OCI-M1 (cell line): ENCODE measurements around the gene VPS18.
"Not testable (repeated sequence)": the region's sequence is repeated elsewhere in the genome, so short reads cannot be mapped to it uniquely, and the experiment has no call there.

ENCODE experiments used
- DNase-seq: peaks from one replicate; lab custom pipeline; 2025; lab: John Stamatoyannopoulos, UW

VPS18 gene

GRCh38 chr15:40893733-40894680 is at the start of gene VPS18:
Gene VPS18 (plus strand): TSS chr15:40894450. CDS start chr15:40894769, 319 bp downstream.
- peak; percentile 98 for DNase-seq

- DNase-seq = no peak
Measured at GRCh38 chr15:40844696-40845030, 49.6 kb upstream of the VPS18 start.

DNA sequence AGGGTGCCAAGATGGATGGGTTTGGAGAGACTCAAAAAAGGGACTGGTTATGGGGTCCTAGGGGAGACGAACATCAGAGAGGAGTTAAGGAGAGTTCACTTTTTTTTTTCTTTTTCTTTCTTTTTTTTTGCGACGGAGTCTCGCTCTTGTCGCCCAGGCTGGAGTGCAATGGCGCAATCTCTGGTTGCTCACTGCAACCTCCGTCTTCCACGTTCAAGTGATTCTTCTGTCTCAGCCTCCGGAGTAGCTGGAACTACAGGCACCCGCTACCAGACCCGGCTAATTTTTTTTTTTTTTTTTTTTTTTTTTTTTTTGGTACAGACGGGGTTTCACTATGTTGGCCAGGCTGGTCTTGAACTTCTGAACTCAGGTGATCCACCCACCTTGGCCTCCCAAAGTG is 49.2 kb upstream of the VPS18 start:
- no peak for DNase-seq

GRCh38 chr15:40845511-40846284 is 48.6 kb upstream of the VPS18 start:
- DNase-seq = no peak

GRCh38 chr15:40846841-40847222 is 47.4 kb upstream of the VPS18 start:
- DNase-seq = no peak

GRCh38 chr15:40847223-40847961 is 46.9 kb upstream of the VPS18 start:
- peak; percentile 98 for DNase-seq

DNA sequence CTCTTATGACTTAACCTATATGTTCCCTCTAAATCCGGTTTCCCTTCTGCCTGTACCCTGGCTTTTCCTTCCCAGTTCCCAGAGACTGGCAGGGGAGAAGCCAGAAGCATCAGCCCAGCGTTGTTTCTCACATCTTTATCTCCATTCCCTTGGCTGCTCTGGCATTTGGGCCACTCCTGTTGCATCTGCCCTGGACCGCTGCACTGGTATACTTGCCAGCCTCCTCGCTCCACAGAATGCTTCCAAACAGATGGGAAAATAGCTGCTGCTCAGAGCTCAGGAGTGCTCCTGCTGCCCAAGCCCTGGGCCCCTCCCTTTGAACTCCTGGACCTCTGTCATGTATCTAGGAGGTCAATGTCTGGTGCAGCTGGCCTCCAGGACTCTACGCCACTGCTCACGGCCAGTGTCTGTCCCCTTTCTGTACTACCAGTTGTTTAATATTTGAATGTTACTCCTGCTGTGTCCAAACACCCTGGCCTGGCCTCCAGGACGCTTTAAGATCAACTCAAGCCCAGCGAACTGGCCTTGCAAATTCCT is 43.6 kb upstream of the VPS18 start:
- no peak for DNase-seq

DNA sequence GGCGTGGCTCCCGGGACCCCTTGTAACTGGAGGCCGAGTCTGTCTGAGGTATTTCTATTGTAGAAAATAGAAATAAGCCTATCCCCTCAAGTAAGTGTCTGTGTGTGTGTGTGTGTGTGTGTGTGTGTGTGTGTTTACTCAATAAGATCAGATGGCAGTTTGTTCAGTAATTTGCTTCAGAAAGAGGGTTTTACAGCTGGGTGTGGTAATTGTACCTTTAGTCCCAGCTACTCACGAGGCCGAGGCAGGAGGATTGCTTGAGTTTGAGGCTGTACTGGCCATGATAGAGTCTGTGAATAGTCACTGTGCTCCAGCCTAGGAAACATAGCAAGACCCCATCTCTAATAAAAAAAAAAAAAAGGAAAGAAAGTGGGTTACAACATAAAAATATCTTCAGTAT is 41.7 kb upstream of the VPS18 start:
- DNase-seq = no peak

GRCh38 chr15:40853241-40853890 is 40.9 kb upstream of the VPS18 start:
- DNase-seq = no peak

DNA sequence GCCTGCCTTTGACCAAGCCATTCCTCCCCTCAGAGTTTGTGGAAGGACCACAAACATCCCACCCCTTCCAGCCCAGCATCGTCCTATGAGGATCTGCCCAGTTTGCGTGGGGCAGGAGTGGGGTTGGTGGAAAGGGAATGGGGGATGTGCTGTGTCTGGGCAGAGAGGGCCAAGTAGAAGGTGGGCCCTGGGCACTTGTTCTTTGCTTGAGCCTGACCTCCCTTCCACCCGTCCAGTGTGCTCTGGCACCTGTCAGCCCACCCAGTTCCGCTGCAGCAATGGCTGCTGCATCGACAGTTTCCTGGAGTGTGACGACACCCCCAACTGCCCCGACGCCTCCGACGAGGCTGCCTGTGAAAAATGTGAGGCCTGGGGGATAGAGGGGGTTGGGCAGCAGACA is 40.1 kb upstream of the VPS18 start:
- DNase-seq = no peak

GRCh38 chr15:40855706-40856234 is 38.5 kb upstream of the VPS18 start:
- DNase-seq = no peak

DNA sequence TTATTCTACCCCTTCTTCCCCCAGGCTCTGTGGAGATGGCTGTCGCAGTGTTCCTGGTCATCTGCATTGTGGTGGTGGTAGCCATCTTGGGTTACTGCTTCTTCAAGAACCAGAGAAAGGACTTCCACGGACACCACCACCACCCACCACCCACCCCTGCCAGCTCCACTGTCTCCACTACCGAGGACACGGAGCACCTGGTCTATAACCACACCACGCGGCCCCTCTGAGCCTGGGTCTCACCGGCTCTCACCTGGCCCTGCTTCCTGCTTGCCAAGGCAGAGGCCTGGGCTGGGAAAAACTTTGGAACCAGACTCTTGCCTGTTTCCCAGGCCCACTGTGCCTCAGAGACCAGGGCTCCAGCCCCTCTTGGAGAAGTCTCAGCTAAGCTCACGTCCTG is 37.5 kb upstream of the VPS18 start:
- no peak for DNase-seq

GRCh38 chr15:40857601-40858341 is 36.5 kb upstream of the VPS18 start:
- DNase-seq = peak; percentile 90

DNA sequence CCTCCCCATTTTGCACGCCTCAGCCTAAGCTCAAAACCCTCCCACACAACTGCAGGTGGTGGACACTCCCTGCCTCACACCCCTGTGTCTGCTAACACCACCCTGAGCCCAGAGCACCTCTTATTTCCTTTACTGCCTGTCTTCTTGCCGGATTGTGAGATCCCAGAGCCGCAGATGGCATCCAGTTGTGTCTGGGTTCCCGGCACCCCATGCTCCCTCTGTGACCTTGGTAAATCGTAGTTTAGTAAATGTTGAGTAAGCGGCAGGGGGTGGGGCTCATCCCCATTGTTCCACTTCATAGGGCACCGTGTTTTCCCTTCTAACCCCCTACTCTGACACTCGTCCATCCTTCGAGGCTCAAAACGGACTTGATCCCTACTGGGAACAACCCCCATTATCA is 35.5 kb upstream of the VPS18 start:
- DNase-seq = no peak

DNA sequence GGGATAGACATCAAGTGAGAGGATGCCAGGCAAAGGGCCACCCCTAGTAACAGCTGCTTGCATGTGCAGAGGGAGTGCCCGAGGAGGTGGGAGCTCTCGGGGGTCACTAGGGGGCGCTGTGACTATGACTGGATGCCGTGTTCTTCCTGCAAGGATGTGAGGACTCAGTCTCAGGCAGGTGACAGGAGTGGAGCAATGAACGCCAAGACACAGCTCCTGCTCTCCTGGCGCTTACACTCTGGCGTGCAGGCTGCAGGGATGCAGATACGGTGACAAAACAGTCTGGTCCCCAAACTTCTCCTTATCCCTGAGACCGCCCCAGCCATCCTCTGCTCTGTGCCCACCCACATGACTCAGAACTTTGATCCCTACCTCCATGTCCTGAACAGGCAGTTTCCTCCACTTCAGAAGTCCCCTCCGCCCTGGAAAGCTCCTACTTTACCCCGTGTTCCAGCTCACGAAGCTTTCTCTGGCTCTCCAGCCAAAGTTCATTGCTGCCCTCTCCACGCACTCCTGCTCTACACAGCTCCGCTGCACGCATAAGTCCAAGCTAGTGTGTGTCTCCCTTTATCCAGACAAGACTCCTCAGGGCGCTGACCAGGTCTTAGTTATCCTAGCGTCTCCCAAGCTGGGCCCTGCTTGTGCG is 34.9 kb upstream of the VPS18 start:
- peak; percentile 87 for DNase-seq

DNA sequence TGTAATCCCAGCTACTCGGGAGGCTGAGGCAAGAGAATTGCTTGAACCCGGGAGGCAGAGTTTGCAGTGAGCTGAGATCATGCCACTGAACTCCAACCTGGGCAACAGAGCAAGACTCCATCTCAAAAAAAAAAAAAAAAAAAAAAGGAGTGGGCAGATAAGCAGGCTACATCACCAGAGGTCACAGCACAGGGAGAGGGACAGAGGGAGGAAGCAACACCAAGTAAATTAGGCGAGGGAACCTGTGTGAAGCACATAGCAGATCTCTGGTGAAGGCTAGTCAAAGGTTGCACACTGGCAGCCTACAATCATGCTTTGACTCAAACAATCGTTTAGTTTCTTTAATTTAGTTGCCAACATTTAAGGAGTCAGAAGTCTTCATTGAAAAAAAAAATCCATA is 33.1 kb upstream of the VPS18 start:
- DNase-seq = not testable (repeated sequence)

DNA sequence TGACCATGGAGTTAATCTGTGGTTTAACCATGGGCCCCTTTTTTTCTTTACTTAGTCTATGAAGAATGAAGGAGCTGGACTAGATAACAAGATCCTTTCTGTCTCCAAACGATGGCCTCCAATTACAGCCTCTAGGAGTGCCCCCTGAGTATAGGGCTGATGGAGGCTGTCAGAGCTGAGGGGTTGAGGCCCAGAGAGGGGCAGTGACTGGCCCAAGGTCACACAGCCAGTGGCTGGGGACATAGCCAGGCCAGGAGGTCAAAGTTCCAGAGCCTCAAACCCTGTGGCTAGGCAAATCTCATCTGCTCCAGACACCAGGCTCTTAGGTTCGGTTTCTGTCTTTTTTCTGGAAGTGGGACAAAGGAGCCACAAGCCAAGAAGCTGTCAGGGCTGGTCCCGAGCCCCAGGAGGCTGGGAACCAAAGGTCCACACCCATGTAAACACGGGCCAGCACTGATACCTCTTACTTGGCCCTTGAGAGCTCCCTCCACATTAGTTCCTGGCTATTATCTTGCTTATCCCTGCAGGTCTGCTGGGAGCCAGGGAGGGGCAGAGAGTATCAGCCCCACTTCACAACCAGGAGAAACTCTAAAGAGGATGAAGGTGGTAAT is 30.5 kb upstream of the VPS18 start:
- DNase-seq = no peak

- DNase-seq = no peak
Measured at GRCh38 chr15:40867199-40867598, 27.1 kb upstream of the VPS18 start.

GRCh38 chr15:40869686-40870085 is 24.6 kb upstream of the VPS18 start:
- no peak for DNase-seq

- DNase-seq = no peak
Measured at GRCh38 chr15:40870716-40871115, 23.5 kb upstream of the VPS18 start.
